K562 (cell line): Measurements from ENCODE around the gene HEXIM2. TPM values are rescaled to one million over a fixed set of nuclear protein-coding genes. Genes with fewer than 3 reads are reported as not detected.

Source experiments
- ATAC-seq: fragments of 200-7000 bp; cut with Tn5 transposase; 3 replicates; pipeline ENCODE4 v1.9.1; 2020; ENCODE audit warnings: moderate library complexity
- BruUV-seq: library from RNA; stranded (reverse); fragments of 400-500 nt; replicated peaks from 2 replicates; lab custom pipeline; 2021; lab: Mats Ljungman, UMichigan
- CTCF ChIA-PET: fragments of 300-600 bp; formaldehyde crosslinking; extraction: SDS; loops from one replicate; lab custom pipeline; 2021; ENCODE audit warnings: low intra/inter-chr PET ratio; lab: Yijun Ruan, JAX
- POLR2A ChIA-PET: fragments of 300-600, 350-650 bp; sonication (Branson Sonifier 250); formaldehyde crosslinking; extraction: SDS; loops from one replicate; lab custom pipeline; 2021; ENCODE audit warnings: antibody characterized with exemption, inconsistent platforms; lab: Yijun Ruan, JAX
- DNase-seq, 4 experiments: peaks; one replicate each; pipeline versions ENCODE4 v3.0.0 to v3.0.0-alpha.2; 2011 to 2018; ENCODE audit warnings: low spot score in 3 of 4, mixed read lengths in 3 of 4; ENCODE audit errors: extremely low read depth in 1 of 4
- FAIRE-seq: peaks from 2 replicates; lab custom pipeline; 2011; peaks lifted over from hg19 to GRCh38; lab: Jason Lieb, UNC
- H2AFZ ChIP-seq: 2 replicates; pipeline ENCODE4 v1.6.0; 2011; ENCODE audit warnings: low read depth, low read length, control low read depth, inconsistent platforms
- H3K27ac ChIP-seq: fragments of 200-600 bp; 3 replicates; pipeline ENCODE4 v1.8.0; 2011; ENCODE audit warnings: low read depth, mild to moderate bottlenecking, control low read depth, inconsistent platforms, low read length, moderate library complexity, mixed read lengths; ENCODE audit errors: extremely low read depth
- H3K27me3 ChIP-seq, 2 experiments: fragments of 300-600 bp in 1 of 2; 2 replicates in 1 of 2; 3 replicates in 1 of 2; pipeline versions ENCODE4 v1.6.0 to v1.8.0; 2011; ENCODE audit warnings: inconsistent platforms in 2 of 2, low read length in 2 of 2, mild to moderate bottlenecking in 1 of 2, mixed read lengths in 1 of 2, moderate library complexity in 1 of 2; ENCODE audit not compliant: control insufficient read depth in 2 of 2, insufficient read depth in 2 of 2
- H3K36me3 ChIP-seq: fragments of 300-600 bp; 3 replicates; pipeline ENCODE4 v1.8.0; 2011; ENCODE audit warnings: mild to moderate bottlenecking, low read length, inconsistent platforms; ENCODE audit not compliant: control insufficient read depth, insufficient read depth
- H3K4me1 ChIP-seq, 2 experiments: fragments of 200-600 bp in 1 of 2; replicated peaks in 1 of 2; 2 replicates in 1 of 2; 3 replicates in 1 of 2; pipeline versions ENCODE4 v1.5.1 to v1.8.0; 2011; ENCODE audit warnings: inconsistent platforms in 2 of 2, low read length in 2 of 2, mild to moderate bottlenecking in 1 of 2, mixed read lengths in 1 of 2, moderate library complexity in 1 of 2; ENCODE audit not compliant: control insufficient read depth in 2 of 2, insufficient read depth in 2 of 2
- H3K4me2 ChIP-seq: 2 replicates; pipeline ENCODE4 v1.6.1; 2011; ENCODE audit warnings: low read length, control low read depth, inconsistent platforms, mixed read lengths; ENCODE audit not compliant: insufficient read depth
- H3K4me3 ChIP-seq: fragments of 200-600 bp; sonication (generic), shearing (Covaris generic); 2 replicates; pipeline ENCODE4 v1.5.1; 2016; ENCODE audit warnings: control low read depth, inconsistent platforms
- H3K79me2 ChIP-seq: fragments of 200-600 bp; 3 replicates; pipeline ENCODE4 v1.8.0; 2011; ENCODE audit warnings: low read length, inconsistent platforms; ENCODE audit not compliant: control insufficient read depth, insufficient read depth
- H3K9ac ChIP-seq, 2 experiments: 2 replicates each; pipeline versions ENCODE4 v1.6.0 to v1.6.1; 2011; ENCODE audit warnings: low read depth in 2 of 2, low read length in 2 of 2, control low read depth in 1 of 2, inconsistent platforms in 1 of 2, mild to moderate bottlenecking in 1 of 2, mixed read lengths in 1 of 2; ENCODE audit not compliant: insufficient read depth in 1 of 2
- H3K9me1 ChIP-seq: one replicate; pipeline ENCODE4 v1.6.0; 2011; ENCODE audit warnings: inconsistent platforms, mild to moderate bottlenecking, low read length, moderate library complexity; ENCODE audit not compliant: control insufficient read depth, insufficient read depth
- H3K9me3 ChIP-seq: replicated peaks from 2 replicates; pipeline ENCODE4 v1.5.1; 2011; ENCODE audit warnings: low read depth, low read length, inconsistent platforms; ENCODE audit not compliant: control insufficient read depth, insufficient read depth
- H4K20me1 ChIP-seq: replicated peaks from 2 replicates; pipeline ENCODE4 v1.6.1; 2011; ENCODE audit warnings: low read length, inconsistent platforms, mixed read lengths; ENCODE audit not compliant: control insufficient read depth, insufficient read depth
- ARID2 ChIP-seq: fragments of 450-650 bp; IDR thresholded peaks from 2 replicates; pipeline ENCODE4 v1.6.1; 2017; ENCODE audit warnings: antibody characterized with exemption, mild to moderate bottlenecking
- E2F3 ChIP-seq: fragments of 250-450 bp; sonication (Bioruptor Pico); IDR thresholded peaks from 2 replicates; pipeline ENCODE4 v1.4.0; 2020; ENCODE audit warnings: mild to moderate bottlenecking
- FIP1L1 ChIP-seq: fragments of 200-400 bp; formaldehyde crosslinking; IDR thresholded peaks from 2 replicates; pipeline ENCODE4 v1.6.1; 2018; ENCODE audit warnings: mild to moderate bottlenecking, low read depth, low read length; ENCODE audit not compliant: poor library complexity, severe bottlenecking
- FOXJ2 ChIP-seq: fragments of 200-800 bp; sonication (Bioruptor generic); IDR thresholded peaks from 2 replicates; pipeline ENCODE4 v1.6.1; 2016; ENCODE audit warnings: missing genetic modification characterization, missing compliant biosample characterization
- HBP1 ChIP-seq: fragments of 450-650 bp; formaldehyde crosslinking; IDR thresholded peaks from 2 replicates; pipeline ENCODE4 v1.4.0; 2022; ENCODE audit warnings: missing genetic modification characterization
- KAT7 ChIP-seq: sonication (generic); formaldehyde crosslinking; IDR thresholded peaks from 2 replicates; pipeline ENCODE4 v1.8.0; 2022; ENCODE audit warnings: missing genetic modification reagents, mild to moderate bottlenecking, borderline replicate concordance
- NFYB ChIP-seq: IDR thresholded peaks from 2 replicates; pipeline ENCODE4 v1.6.1; 2011; ENCODE audit warnings: mild to moderate bottlenecking, moderate library complexity; ENCODE audit not compliant: insufficient read length; ENCODE audit errors: extremely low read depth
- SMARCA4 ChIP-seq: fragments of 450-650 bp; IDR thresholded peaks from 2 replicates; pipeline ENCODE4 v1.6.1; 2016
- SMARCC2 ChIP-seq: fragments of 450-650 bp; IDR thresholded peaks from 2 replicates; pipeline ENCODE4 v1.6.1; 2017; ENCODE audit warnings: antibody characterized with exemption, moderate library complexity, mild to moderate bottlenecking, low read depth
- SRF ChIP-seq, 2 experiments: fragments of 250-450, 450-650 bp in 1 of 2; sonication (Bioruptor Pico) in 1 of 2; sonication (generic) in 1 of 2; formaldehyde crosslinking; IDR thresholded peaks; 2 replicates each; pipeline versions ENCODE4 v1.5.0 to v1.5.1; 2020 to 2022; ENCODE audit warnings: mild to moderate bottlenecking in 1 of 2, missing genetic modification reagents in 1 of 2
- ZBTB33 ChIP-seq: sonication (generic); formaldehyde crosslinking; IDR thresholded peaks from 2 replicates; pipeline ENCODE4 v1.8.1; 2023; ENCODE audit warnings: mild to moderate bottlenecking, missing genetic modification reagents
- ZNF263 ChIP-seq: sonication (generic); formaldehyde crosslinking; IDR thresholded peaks from 2 replicates; pipeline ENCODE4 v1.8.0; 2022; ENCODE audit warnings: mild to moderate bottlenecking, missing genetic modification reagents, borderline replicate concordance
- ZNF740 ChIP-seq, 3 experiments: fragments of 200-800 bp in 1 of 3; sonication (Bioruptor generic) in 1 of 3; sonication (generic) in 1 of 3; formaldehyde crosslinking in 1 of 3; IDR thresholded peaks; 2 replicates each; pipeline versions ENCODE4 v1.6.1 to v1.8.0; 2016 to 2022; ENCODE audit warnings: mild to moderate bottlenecking in 2 of 3, missing compliant biosample characterization in 2 of 3, missing genetic modification characterization in 2 of 3, missing genetic modification reagents in 1 of 3
- ZNF830 ChIP-seq: fragments of 250-450 bp; sonication (Bioruptor Pico); IDR thresholded peaks from 2 replicates; pipeline ENCODE4 v1.5.0; 2021; ENCODE audit warnings: mild to moderate bottlenecking
- WGBS: fragments of 100-300 bp; shearing (Covaris generic); methylation state at CpG from one replicate; pipeline ENCODE4 v1.1.6; 2016; ENCODE audit warnings: low coverage, mixed read lengths; ENCODE audit not compliant: insufficient coverage; ENCODE audit errors: missing lambda C conversion rate; 5-methylcytosine and 5-hydroxymethylcytosine counted together
- in situ Hi-C: fragments of 300-500 bp; cut with MboI; formaldehyde crosslinking; loops from 4 replicates; pipeline ENCODE4 v1.15.0; 2018; ENCODE audit warnings: inconsistent platforms, mixed read lengths
- intact Hi-C: fragments of 100-400 bp; cut with micrococcal nuclease; formaldehyde crosslinking; loops from 2 replicates; pipeline ENCODE4 v1.14.2; 2022
- polyA plus RNA-seq, 8 experiments: library from polyadenylated mRNA; depleted of rRNA in 4 of 8; stranded (reverse) in 5 of 8; unstranded in 3 of 8; fragments of >200 nt; fragmentation: Nextera tagmentation in 2 of 8; fragmentation: Illumina TruSeq in 1 of 8; extraction: Ambion mirVana in 2 of 8; extraction: Trizol in 1 of 8; gene quantifications; 2 replicates each; pipeline versions ENCODE4 v1.2.1 to v1.2.3, GENCODE V29; 2011 to 2014; ENCODE audit warnings: inconsistent platforms in 1 of 8, missing spikeins in 1 of 8
- total RNA-seq, 7 experiments: library from RNA; depleted of rRNA in 6 of 7; stranded (reverse); fragments of >200 nt in 6 of 7; fragmentation: Illumina TruSeq in 2 of 7; extraction: Trizol in 2 of 7; gene quantifications; 2 replicates each; pipeline versions ENCODE4 v1.2.1 to v1.2.3, GENCODE V29; 2011 to 2021; ENCODE audit warnings: low replicate concordance in 1 of 7

HEXIM2 gene
- total and polyA plus RNA-seq, 9 of the 15 experiments (the other 6 are each of a cell fraction or from before 2014, with no cell fraction given) = 0.69 to 3.4 (median 1.1) TPM; not detected in 2

- H3K36me3 ChIP-seq = no peaks in the 10 kb centered on the region
- H3K27ac ChIP-seq = peak overlapping the region; percentile 72; the same call in 2 of the 3 replicates
- peak overlapping the region; percentile 49 to 88; a peak in 3 of 4 replicates for H3K9ac ChIP-seq
- WGBS = 75% methylated on average over 8 of the region's 8 CpGs
- in situ Hi-C loops = no loop called here
- no peaks in the 10 kb centered on the region for H3K9me3 ChIP-seq
- ChIA-PET CTCF (no interaction called here), POLR2A (interaction anchor here (0.5 to 10.1 kb wide), 3 partner anchors 9 to 113 kb away, joined by 3 to 497 read pairs (median 6); partner anchors contain the start of genes ACBD4 and HEXIM2)
- ATAC-seq (no peak), FAIRE-seq (no peak), DNase-seq (peak in 1 of 4 experiments; percentile 31)
- H3K4me2 ChIP-seq = peak overlapping the region; percentile 62; the same call in 1 of the 2 replicates
- H3K79me2 ChIP-seq = peaks cover 33% of the 10 kb centered on the region
- intact Hi-C loops = no loop called here
- H3K4me1 ChIP-seq = peaks cover 31 to 51% of the 10 kb centered on the region in 2 experiments
- H3K9me1 ChIP-seq = no peaks in the 10 kb centered on the region
- H2AFZ ChIP-seq = peak overlapping the region; percentile 89; the same call in 1 of the 2 replicates
- no peaks in the 10 kb centered on the region for H3K27me3 ChIP-seq
- BruUV-seq = no TSS peak
- H4K20me1 ChIP-seq = peaks cover 5% of the 10 kb centered on the region; the same call in 1 of the 2 replicates
- H3K4me3 ChIP-seq = no peak overlapping the region
- TF ChIP-seq ZNF830 (no peak), FOXJ2 (tag) (no peak), SMARCA4 (no peak), SMARCC2 (no peak), E2F3 (CRISPR knock-in tag) (no peak), NFYB (no peak), SRF (CRISPR knock-in tag; IDR thresholded peaks at IDR 0.05) (no peak), ZNF263 (CRISPR knock-in tag) (peak; percentile 28; the same call in 1 of the 2 replicates), FIP1L1 (peak; percentile 2), ZNF740 (CRISPR knock-in tag; IDR thresholded peaks at IDR 0.05) (no peak), ZNF740 (tag; IDR thresholded peaks at IDR 0.05) (no peak), KAT7 (CRISPR knock-in tag) (0 out of 2 replicates have a peak, but pooled peaks have one; percentile 24), HBP1 (CRISPR knock-in tag) (0 out of 2 replicates have a peak, but pooled peaks have one; percentile 6), ZBTB33 (CRISPR knock-in tag) (peak; percentile 1; the same call in 1 of the 2 replicates), ARID2 (no peak)
Measured at GRCh38 chr17:45145035-45145389, 16.7 kb upstream of the HEXIM2 start.
